ENCODE measurements around the gene DPP10. TPM values are rescaled to one million over a fixed set of nuclear protein-coding genes. Genes with fewer than 3 reads are reported as not detected.
A peak's percentile ranks its signal among the peaks of the same experiment; 100 is the strongest.
"Not testable (repeated sequence)": the region's sequence is repeated elsewhere in the genome, so short reads cannot be mapped to it uniquely, and the experiment has no call there.

Gene DPP10
- total and polyA plus RNA-seq, 4 donors: 0.08 to 5.0 (median 0.27) TPM

DNA sequence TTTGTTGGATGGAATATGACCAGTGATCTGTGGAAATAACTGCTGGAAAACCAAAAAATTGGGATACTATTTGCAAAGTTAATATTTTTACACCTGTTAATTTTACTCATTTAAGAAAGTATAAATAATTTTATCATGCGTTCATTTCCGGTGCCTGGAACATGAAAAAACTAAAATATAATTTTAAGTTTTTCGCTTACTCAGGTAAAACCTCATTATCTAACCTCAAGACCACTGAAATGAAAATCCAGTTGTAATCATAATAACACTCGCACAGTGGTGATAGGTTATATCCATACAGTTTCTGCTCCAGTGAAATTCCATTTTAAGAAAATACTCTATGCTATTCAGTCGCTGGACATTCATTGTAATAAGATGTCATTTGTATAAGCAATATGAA is 517.9 kb downstream of the DPP10 start:
- H3K4me1 ChIP-seq (ENCODE audit: control insufficient read depth in 5 of 5, insufficient read depth in 5 of 5, low read length in 5 of 5): no peaks in the 10 kb centered on the region
- no peaks in the 10 kb centered on the region for H3K27me3 ChIP-seq (ENCODE audit: control insufficient read depth in 3 of 3, insufficient read depth in 3 of 3, low read length in 2 of 3)
- no peaks in the 10 kb centered on the region for H3K9me3 ChIP-seq (ENCODE audit: control insufficient read depth in 4 of 4, insufficient read depth in 3 of 4, low read length in 3 of 4)
- no peak overlapping the region for H3K27ac ChIP-seq (ENCODE audit: low read depth in 1 of 2, low read length in 1 of 2)
- TF ChIP-seq, protein P1, sequence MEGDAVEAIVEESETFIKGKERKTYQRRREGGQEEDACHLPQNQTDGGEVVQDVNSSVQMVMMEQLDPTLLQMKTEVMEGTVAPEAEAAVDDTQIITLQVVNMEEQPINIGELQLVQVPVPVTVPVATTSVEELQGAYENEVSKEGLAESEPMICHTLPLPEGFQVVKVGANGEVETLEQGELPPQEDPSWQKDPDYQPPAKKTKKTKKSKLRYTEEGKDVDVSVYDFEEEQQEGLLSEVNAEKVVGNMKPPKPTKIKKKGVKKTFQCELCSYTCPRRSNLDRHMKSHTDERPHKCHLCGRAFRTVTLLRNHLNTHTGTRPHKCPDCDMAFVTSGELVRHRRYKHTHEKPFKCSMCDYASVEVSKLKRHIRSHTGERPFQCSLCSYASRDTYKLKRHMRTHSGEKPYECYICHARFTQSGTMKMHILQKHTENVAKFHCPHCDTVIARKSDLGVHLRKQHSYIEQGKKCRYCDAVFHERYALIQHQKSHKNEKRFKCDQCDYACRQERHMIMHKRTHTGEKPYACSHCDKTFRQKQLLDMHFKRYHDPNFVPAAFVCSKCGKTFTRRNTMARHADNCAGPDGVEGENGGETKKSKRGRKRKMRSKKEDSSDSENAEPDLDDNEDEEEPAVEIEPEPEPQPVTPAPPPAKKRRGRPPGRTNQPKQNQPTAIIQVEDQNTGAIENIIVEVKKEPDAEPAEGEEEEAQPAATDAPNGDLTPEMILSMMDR (IDR thresholded peaks at IDR 0.05; ENCODE audit: control extremely low read depth, extremely low read depth): no peak
- no peak for DNase-seq
- WGBS, 2 donors: 79 to 88% methylated on average over 5 of the region's 5 CpGs
- H3K36me3 ChIP-seq (ENCODE audit: control insufficient read depth in 4 of 4, insufficient read depth in 4 of 4, low read length in 4 of 4): no peaks in the 10 kb centered on the region
- ATAC-seq (ENCODE audit: insufficient read depth, low FRiP score): no peak
- no peak overlapping the region for H3K9ac ChIP-seq (ENCODE audit: insufficient read depth in 1 of 2, low read length in 2 of 2)
- no peak overlapping the region for H3K4me3 ChIP-seq

DNA sequence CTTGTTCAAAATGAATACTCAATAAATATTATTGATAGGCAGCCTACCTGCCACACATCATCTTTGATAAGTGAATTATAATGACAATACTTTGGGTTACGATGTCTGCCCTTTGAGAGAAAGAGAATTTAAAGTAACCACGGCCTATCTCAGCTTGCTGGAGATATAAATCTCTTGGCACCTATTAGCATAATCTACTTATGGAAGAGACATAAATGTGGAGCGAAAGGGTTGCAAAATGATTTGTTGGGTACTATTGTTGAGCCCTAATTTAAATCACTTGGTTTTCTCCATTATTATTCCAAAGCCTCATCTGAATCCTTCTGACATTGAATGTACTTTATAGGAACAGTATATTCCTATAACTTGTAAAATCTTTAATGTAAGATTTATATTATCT is 520.1 kb downstream of the DPP10 start:
- DNase-seq: no peak
- Histone ChIP-seq H3K4me3 (no peak overlapping the region), H3K9me3 (ENCODE audit: control insufficient read depth in 4 of 4, insufficient read depth in 3 of 4, low read length in 3 of 4) (no peaks in the 10 kb centered on the region), H3K36me3 (ENCODE audit: control insufficient read depth in 4 of 4, insufficient read depth in 4 of 4, low read length in 4 of 4) (no peaks in the 10 kb centered on the region), H3K27me3 (ENCODE audit: control insufficient read depth in 3 of 3, insufficient read depth in 3 of 3, low read length in 2 of 3) (no peaks in the 10 kb centered on the region), H3K4me1 (ENCODE audit: control insufficient read depth in 5 of 5, insufficient read depth in 5 of 5, low read length in 5 of 5) (no peaks in the 10 kb centered on the region), H3K9ac (ENCODE audit: insufficient read depth in 1 of 2, low read length in 2 of 2) (no peak overlapping the region), H3K27ac (ENCODE audit: low read depth in 1 of 2, low read length in 1 of 2) (no peak overlapping the region)
- TF ChIP-seq, protein P1 (IDR thresholded peaks at IDR 0.05; ENCODE audit: control extremely low read depth, extremely low read depth): no peak
- no peak for ATAC-seq (ENCODE audit: insufficient read depth, low FRiP score)
- WGBS, 2 donors: 80 to 92% methylated on average over 3 of the region's 3 CpGs

DNA sequence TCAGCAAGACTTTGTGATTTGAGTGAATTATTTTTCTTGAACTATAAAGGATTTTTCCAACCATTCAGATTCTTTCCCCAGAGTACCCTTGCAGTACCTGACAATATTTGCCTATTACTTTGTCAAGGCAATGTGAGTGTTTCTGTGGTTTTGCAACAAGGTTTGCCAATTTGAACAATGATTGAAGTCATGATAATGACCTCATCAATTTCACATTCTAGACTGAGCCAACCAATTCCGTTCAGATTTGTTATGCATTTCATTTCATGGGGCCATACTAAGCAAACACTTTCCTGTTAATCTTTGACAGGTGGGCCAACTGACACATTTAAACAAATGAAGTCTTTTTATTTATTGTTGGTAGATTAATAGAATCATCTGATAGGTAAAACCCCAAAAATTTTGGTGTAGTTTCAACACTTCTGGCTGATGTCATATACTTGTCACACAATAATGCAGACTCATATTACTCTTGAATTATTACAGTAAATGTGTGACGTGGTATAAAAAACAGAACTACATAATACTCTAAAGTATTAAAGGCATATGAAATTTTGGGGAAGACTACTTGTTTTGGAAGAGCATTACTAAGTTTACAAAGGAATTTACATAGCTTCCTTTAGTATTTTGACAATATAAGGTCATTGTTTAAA is 526.4 kb downstream of the DPP10 start:
- no peaks in the 10 kb centered on the region for H3K9me3 ChIP-seq (ENCODE audit: control insufficient read depth in 4 of 4, insufficient read depth in 3 of 4, low read length in 3 of 4)
- no peaks in the 10 kb centered on the region for H3K27me3 ChIP-seq (ENCODE audit: control insufficient read depth in 3 of 3, insufficient read depth in 3 of 3, low read length in 2 of 3)
- H3K4me3 ChIP-seq: no peak overlapping the region
- no peaks in the 10 kb centered on the region for H3K4me1 ChIP-seq (ENCODE audit: control insufficient read depth in 5 of 5, insufficient read depth in 5 of 5, low read length in 5 of 5)
- no peak overlapping the region for H3K27ac ChIP-seq (ENCODE audit: low read depth in 1 of 2, low read length in 1 of 2)
- no peak for ATAC-seq (ENCODE audit: insufficient read depth, low FRiP score)
- no peaks in the 10 kb centered on the region for H3K36me3 ChIP-seq (ENCODE audit: control insufficient read depth in 4 of 4, insufficient read depth in 4 of 4, low read length in 4 of 4)
- TF ChIP-seq, protein P1 (IDR thresholded peaks at IDR 0.05; ENCODE audit: control extremely low read depth, extremely low read depth): no peak
- no peak overlapping the region for H3K9ac ChIP-seq (ENCODE audit: insufficient read depth in 1 of 2, low read length in 2 of 2)
- WGBS, 2 donors: 58 to 59% methylated on average over 2 of the region's 2 CpGs
- DNase-seq: peak in 2 of 3 donors; percentile 10 to 26

DNA sequence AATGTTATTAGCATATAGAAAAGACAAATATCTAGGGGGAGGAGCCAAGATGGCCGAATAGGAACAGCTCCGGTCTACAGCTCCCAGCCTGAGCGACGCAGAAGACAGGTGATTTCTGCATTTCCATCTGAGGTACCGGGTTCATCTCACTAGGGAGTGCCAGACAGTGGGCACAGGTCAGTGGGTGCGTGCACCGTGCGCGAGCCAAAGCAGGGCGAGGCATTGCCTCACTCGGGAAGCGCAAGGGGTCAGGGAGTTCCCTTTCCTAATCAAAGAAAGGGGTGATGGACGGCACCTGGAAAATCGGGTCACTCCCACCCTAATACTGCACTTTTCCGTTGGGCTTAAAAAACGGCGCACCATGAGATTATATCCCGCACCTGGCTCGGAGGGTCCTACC is 561.9 kb downstream of the DPP10 start:
- H3K4me1 ChIP-seq (ENCODE audit: control insufficient read depth in 5 of 5, insufficient read depth in 5 of 5, low read length in 5 of 5); H3K4me3 ChIP-seq; H3K27me3 ChIP-seq (ENCODE audit: control insufficient read depth in 3 of 3, insufficient read depth in 3 of 3, low read length in 2 of 3); H3K36me3 ChIP-seq (ENCODE audit: control insufficient read depth in 4 of 4, insufficient read depth in 4 of 4, low read length in 4 of 4); ATAC-seq (ENCODE audit: insufficient read depth, low FRiP score); H3K27ac ChIP-seq (ENCODE audit: low read depth in 1 of 2, low read length in 1 of 2); H3K9ac ChIP-seq (ENCODE audit: insufficient read depth in 1 of 2, low read length in 2 of 2); H3K9me3 ChIP-seq (ENCODE audit: control insufficient read depth in 4 of 4, insufficient read depth in 3 of 4, low read length in 3 of 4); DNase-seq: not testable (repeated sequence)
- 86 to 94% methylated on average over 11 of the region's 19 CpGs for WGBS, 2 donors

Data from lung (tissue), 12 donors.